Subcutaneous adipose tissue (tissue), 4 donors: Measurements from ENCODE around the gene BRICD5. TPM values are rescaled to one million over a fixed set of nuclear protein-coding genes. Genes with fewer than 3 reads are reported as not detected.

Experiments
- total RNA-seq, 4 donors: library from RNA; depleted of rRNA; stranded (reverse); fragments of >200 nt; gene quantifications; one replicate each; pipeline ENCODE4 v1.1.0, GENCODE V29; 2016
- TF ChIP-seq, protein P1 (sequence below): fragments of 450-650 bp; IDR thresholded peaks from one replicate; pipeline ENCODE4 v1.5.1; 2016; ENCODE audit warnings: low read depth, mild to moderate bottlenecking, control low read depth, antibody characterized with exemption, moderate library complexity

BRICD5 gene
- total RNA-seq, 4 donors from 2014 or later: 0.66 to 6.0 (median 4.1) TPM

DNA sequence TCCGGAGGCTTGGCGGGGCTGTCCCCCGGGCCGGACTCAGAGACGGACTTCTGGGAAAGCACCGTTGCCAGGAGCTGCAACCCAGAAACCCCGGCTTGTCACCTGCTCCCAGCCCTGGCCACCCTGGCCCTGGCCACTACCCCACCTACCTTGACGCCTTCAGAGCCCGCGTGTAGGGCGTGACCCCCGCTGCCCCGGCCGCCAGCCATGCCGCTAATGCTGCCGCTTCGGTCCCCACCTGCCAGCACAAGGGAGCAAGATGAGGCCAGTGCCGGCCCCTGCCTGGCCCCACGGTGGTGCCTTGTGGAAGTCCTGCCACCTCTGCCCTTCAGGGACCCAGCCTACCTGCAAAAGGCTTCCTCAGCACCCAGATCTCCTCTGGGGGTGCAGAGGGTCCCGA, 25.7 kb downstream of the BRICD5 start:
- TF ChIP-seq, protein P1, sequence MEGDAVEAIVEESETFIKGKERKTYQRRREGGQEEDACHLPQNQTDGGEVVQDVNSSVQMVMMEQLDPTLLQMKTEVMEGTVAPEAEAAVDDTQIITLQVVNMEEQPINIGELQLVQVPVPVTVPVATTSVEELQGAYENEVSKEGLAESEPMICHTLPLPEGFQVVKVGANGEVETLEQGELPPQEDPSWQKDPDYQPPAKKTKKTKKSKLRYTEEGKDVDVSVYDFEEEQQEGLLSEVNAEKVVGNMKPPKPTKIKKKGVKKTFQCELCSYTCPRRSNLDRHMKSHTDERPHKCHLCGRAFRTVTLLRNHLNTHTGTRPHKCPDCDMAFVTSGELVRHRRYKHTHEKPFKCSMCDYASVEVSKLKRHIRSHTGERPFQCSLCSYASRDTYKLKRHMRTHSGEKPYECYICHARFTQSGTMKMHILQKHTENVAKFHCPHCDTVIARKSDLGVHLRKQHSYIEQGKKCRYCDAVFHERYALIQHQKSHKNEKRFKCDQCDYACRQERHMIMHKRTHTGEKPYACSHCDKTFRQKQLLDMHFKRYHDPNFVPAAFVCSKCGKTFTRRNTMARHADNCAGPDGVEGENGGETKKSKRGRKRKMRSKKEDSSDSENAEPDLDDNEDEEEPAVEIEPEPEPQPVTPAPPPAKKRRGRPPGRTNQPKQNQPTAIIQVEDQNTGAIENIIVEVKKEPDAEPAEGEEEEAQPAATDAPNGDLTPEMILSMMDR: no peak

DNA sequence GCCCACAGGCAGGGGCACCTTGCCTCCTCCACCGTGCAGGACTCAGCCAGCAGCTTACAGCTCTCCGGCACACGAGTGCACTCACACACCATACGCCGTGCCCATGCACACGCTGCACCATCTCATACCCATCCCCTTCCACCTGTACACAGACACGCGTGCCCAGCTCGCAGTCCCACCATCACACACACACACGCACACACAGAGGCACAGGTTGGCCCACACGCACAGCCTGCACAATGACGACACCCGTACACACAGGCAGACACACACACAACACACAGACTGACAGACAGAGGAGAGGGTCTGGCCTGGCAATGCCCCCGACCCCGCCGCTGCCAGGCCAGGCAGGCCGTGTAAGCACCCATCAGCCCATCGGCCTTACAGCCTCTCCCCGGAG, 26.3 kb downstream of the BRICD5 start:
- TF ChIP-seq, protein P1: no peak

DNA sequence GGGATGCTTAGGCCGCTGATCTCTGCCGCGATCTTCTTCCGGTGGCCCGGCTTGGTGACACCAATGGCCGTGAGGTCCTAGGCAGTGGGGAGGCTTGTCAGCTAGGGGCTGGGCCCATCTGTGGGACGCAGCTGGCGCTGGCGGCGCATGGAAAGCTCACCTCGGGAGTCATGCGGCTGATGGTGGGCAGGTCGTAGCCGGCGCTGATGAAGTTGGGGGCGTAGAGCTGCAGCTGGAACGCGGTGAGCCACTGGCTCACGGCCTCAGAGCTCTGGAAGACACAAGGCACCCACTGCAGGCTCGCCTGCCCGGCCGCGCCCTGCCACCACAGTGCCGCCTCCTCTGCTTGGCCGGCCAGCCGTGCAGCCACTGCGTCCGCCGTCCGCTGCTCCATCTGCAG, 27.0 kb downstream of the BRICD5 start:
- TF ChIP-seq, protein P1: no peak

DNA sequence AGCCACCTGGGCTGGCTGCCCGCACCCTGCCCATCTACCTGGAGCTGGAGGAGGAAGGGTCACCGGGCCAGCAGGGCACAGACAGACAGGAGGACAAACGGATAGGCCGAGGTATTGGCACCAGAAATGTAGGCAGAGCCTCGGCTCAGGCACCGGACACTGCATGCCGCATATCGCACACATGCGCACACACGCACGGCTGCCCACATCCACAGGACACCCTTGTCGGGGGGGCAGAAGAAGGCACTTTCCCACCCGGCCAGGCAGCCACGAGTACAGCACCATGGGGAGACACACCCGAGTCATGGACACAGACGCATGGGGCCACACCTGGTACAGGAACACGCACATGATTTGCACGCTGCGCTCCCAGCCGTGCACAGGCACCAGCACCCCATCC, 28.7 kb downstream of the BRICD5 start:
- TF ChIP-seq, protein P1: no peak

DNA sequence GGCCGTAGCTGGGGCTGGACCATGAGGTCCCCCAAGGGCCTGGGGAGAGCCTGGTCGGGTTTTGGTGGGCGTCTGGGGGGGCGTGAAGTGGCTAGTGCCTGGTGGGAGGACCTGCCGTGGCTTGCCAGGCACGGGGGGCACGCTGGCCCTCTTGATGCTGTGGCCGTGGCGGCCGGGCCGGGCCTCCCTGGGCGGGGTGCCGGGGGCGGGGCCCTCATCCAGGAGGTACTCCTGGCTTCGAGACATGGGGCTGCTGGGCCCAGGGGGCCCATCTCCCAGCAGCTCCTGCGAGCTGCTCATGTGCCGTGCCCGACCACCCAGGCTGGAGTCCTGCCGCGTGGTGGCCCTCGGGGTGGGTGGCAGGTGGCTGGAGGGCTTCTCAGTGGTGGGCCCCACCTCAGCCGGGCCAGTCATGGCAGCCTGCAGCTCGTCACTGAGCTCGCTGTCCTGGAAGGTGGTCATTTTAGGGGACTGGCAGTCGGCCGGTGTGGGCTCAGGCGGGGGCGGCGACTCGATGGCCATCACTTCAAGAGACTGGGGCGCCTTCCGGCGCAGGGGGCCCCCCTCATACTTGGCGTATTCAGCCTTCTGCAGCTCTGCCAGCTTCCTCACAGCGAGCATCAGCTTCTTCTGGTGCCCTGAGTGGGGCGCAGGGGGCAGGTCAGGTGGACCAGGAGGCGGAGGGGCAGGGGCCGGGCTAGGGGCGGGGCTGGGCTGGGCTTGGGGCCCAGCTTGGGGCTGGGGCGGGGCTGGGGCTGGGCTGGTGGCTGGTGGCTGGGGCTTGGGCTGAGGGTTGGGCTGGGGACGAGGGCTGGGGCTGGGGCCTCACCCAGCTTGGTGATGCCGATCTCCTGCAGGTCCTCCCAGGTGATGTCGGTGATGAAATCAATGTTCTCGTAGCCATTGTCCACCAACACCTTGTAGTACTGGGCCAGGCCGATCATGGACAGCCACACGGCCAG, 29.4 kb downstream of the BRICD5 start:
- TF ChIP-seq, protein P1: no peak

DNA sequence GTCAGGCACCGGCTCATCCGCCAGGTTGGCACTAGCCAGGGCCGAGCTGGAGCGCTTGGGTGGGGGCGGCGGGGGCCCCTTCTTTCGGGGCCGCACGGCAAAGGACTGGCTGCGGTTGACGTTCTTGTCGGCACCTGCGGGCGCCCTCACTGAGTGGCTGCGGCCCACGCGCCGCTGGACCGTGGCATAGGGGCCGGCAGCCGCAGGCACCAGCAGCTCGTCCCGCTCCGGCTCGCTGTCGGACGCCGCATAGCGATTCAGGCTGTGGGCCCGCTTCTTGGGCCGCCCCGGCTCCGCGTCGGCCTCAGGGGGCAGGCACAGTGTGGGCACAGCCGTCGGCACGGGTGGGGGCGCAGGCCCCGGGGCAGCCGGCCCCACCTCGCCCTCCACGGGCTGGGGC, 30.2 kb downstream of the BRICD5 start:
- TF ChIP-seq, protein P1: no peak

DNA sequence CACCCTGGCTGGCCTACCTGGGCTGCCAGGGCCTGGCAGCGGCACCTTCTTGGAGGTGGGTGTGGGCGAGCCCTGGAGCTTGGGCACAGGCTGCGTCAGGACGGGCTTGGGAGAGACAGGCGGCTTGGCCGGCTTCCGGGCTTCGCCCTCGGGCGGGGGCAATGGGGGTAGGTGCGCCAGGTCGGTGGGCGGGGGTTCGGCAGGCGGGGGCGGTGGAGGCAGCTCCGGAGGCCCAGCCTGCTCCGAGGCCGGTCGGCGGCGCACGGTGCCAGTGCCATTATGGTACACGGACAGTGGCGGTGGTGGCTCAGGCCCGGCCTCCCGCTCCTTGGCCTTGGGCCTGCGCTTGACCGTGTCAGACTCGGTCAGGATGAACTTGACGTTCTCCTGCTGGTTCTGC, 31.1 kb downstream of the BRICD5 start:
- TF ChIP-seq, protein P1: no peak
